Spleen (tissue), 11 donors: ENCODE measurements around the gene DKK3. TPM values are rescaled to one million over a fixed set of nuclear protein-coding genes. Genes with fewer than 3 reads are reported as not detected.

Experiments used
- DNase-seq: peaks from one replicate; pipeline ENCODE4 v3.0.0-alpha.2; 2020
- H3K27ac ChIP-seq, 8 donors: fragments of 200-600 bp; sonication (generic) in 7 of 8; 1 replicate in 4 of 8; 2 replicates in 4 of 8; pipeline versions ENCODE4 v1.5.0 to v1.8.0; 2016 to 2021; ENCODE audit warnings: inconsistent platforms in 4 of 8, mild to moderate bottlenecking in 4 of 8, moderate library complexity in 1 of 8
- H3K27me3 ChIP-seq, 7 donors: fragments of 200-600 bp; sonication (generic) in 6 of 7; replicated peaks in 1 of 7; 1 replicate in 4 of 7; 2 replicates in 3 of 7; pipeline versions ENCODE4 v1.5.0 to v1.8.0; 2016 to 2021; ENCODE audit warnings: inconsistent platforms in 3 of 7, mild to moderate bottlenecking in 1 of 7
- H3K36me3 ChIP-seq, 6 donors: fragments of 200-600 bp; sonication (generic) in 5 of 6; 1 replicate in 4 of 6; 2 replicates in 2 of 6; pipeline versions ENCODE4 v1.5.0 to v1.8.0; 2016 to 2021; ENCODE audit warnings: inconsistent platforms in 2 of 6
- H3K4me1 ChIP-seq, 6 donors: fragments of 200-600 bp; sonication (generic) in 5 of 6; 1 replicate in 3 of 6; 2 replicates in 3 of 6; pipeline versions ENCODE4 v1.5.0 to v1.8.0; 2016 to 2021; ENCODE audit warnings: inconsistent platforms in 3 of 6
- H3K4me3 ChIP-seq, 8 donors: fragments of 200-600 bp; sonication (generic) in 7 of 8; 1 replicate in 4 of 8; 2 replicates in 4 of 8; pipeline versions ENCODE4 v1.5.0 to v1.8.0; 2016 to 2021; ENCODE audit warnings: inconsistent platforms in 4 of 8, mild to moderate bottlenecking in 4 of 8, moderate library complexity in 2 of 8
- H3K9me3 ChIP-seq, 8 donors: fragments of 200-600 bp; sonication (generic) in 7 of 8; 1 replicate in 4 of 8; 2 replicates in 4 of 8; pipeline versions ENCODE4 v1.5.0 to v1.8.0; 2016 to 2021; ENCODE audit warnings: inconsistent platforms in 4 of 8
- CTCF ChIP-seq, 11 experiments: fragments of 200-600 bp in 7 of 11; fragments of 450-650 bp in 4 of 11; sonication (generic) in 4 of 11; IDR thresholded peaks in 8 of 11; conservative IDR thresholded peaks in 3 of 11; 1 replicate in 7 of 11; 2 replicates in 4 of 11; pipeline versions ENCODE4 v1.4.0 to v1.8.0; 2016 to 2021; ENCODE audit warnings: antibody characterized with exemption in 11 of 11, inconsistent platforms in 4 of 11, mild to moderate bottlenecking in 1 of 11
- POLR2A ChIP-seq, 3 donors: fragments of 450-650 bp; IDR thresholded peaks; one replicate each; pipeline ENCODE4 v1.5.1; 2017; ENCODE audit warnings: antibody characterized with exemption in 3 of 3, mild to moderate bottlenecking in 1 of 3
- POLR2AphosphoS5 ChIP-seq, 3 donors: sonication (generic); formaldehyde crosslinking; IDR thresholded peaks; one replicate each; pipeline ENCODE4 v1.5.1; 2017; ENCODE audit warnings: antibody characterized with exemption in 3 of 3
- WGBS, 5 donors: extraction: QIAGEN DNeasy Blood & Tissue Kit in 3 of 5; methylation state at CpG; one replicate each; pipeline versions ENCODE4 v1.1.5 to v1.1.7; 2013 to 2018; 5-methylcytosine and 5-hydroxymethylcytosine counted together
- intact Hi-C: fragments of 100-400 bp; cut with DNase I; formaldehyde crosslinking; loops from one replicate; pipeline ENCODE4 v1.15.0; 2023; ENCODE audit warnings: low total_unique reads
- polyA plus RNA-seq, 3 donors: library from polyadenylated mRNA; stranded (reverse); fragments of 200-250 nt; gene quantifications; one replicate each; pipeline ENCODE4 v1.2.1, GENCODE V29; 2013
- total RNA-seq, 7 donors: library from RNA; depleted of rRNA in 3 of 7; stranded (reverse); fragments of >200 nt in 3 of 7; fragmentation: NEBNext Ultra II Directional in 4 of 7; extraction: Animal tissue kit (Norgen Biotek cat#: 25700) in 4 of 7; gene quantifications; one replicate each; pipeline versions ENCODE4 v1.1.0 to v1.2.1, GENCODE V29; 2016 to 2021
- donor health status: healthy with polysubstance abuse.
- donor health status: DM: no; HTN: no; CAD: no; lungs with moderate emphysema.
- donor health status: DM: no; HTN: no; CAD: no.
- donor health status: Bipolar disorder and iron deficiency.
- donor health status: healthy.
- donor health status: DM: no; HTN: no; CAD: no.
- donor health status: DM: yes; HTN: yes; CAD: no.

DKK3 gene
- total and polyA plus RNA-seq, 10 donors = 8.6 to 111 (median 45.9) TPM

- no peak overlapping the region for H3K27ac ChIP-seq
- no peak for TF ChIP-seq POLR2A (IDR thresholded peaks at IDR 0.05)
- no peak for TF ChIP-seq POLR2AphosphoS5 (IDR thresholded peaks at IDR 0.05)
- TF ChIP-seq CTCF (IDR thresholded peaks at IDR 0.05 in 8 of 11, conservative IDR thresholded peaks at IDR 0.05 in 3 of 11) = no peak
- peaks cover 0 to 3% (median 0%) of the 10 kb centered on the region in 7 donors for H3K27me3 ChIP-seq
- peaks cover 0 to 14% (median 7%) of the 10 kb centered on the region in 8 donors for H3K9me3 ChIP-seq
- H3K4me1 ChIP-seq = no peaks in the 10 kb centered on the region
- no peak for DNase-seq
- H3K36me3 ChIP-seq = no peaks in the 10 kb centered on the region
- intact Hi-C loops = no loop called here
- H3K4me3 ChIP-seq = no peak overlapping the region
- 67 to 92% (median 78%) methylated on average over 2 of the region's 2 CpGs for WGBS, 5 donors
These were observed 19.9 kb upstream of the DKK3 start for GRCh38 chr11:12028303-12028702.

- no peak overlapping the region for H3K4me3 ChIP-seq
- no peaks in the 10 kb centered on the region for H3K4me1 ChIP-seq
- H3K27ac ChIP-seq = no peak overlapping the region
- intact Hi-C loops = no loop called here
- no peaks in the 10 kb centered on the region for H3K27me3 ChIP-seq
- WGBS, 5 donors = 73 to 90% (median 79%) methylated on average over 4 of the region's 4 CpGs
- TF ChIP-seq POLR2AphosphoS5 (IDR thresholded peaks at IDR 0.05) (no peak), POLR2A (IDR thresholded peaks at IDR 0.05) (no peak), CTCF (IDR thresholded peaks at IDR 0.05 in 8 of 11, conservative IDR thresholded peaks at IDR 0.05 in 3 of 11) (no peak)
- H3K36me3 ChIP-seq = no peaks in the 10 kb centered on the region
- H3K9me3 ChIP-seq = peaks cover 0 to 14% (median 7%) of the 10 kb centered on the region in 8 donors
- no peak for DNase-seq
These were observed 18.1 kb upstream of the DKK3 start for GRCh38 chr11:12026331-12027211.

DNA sequence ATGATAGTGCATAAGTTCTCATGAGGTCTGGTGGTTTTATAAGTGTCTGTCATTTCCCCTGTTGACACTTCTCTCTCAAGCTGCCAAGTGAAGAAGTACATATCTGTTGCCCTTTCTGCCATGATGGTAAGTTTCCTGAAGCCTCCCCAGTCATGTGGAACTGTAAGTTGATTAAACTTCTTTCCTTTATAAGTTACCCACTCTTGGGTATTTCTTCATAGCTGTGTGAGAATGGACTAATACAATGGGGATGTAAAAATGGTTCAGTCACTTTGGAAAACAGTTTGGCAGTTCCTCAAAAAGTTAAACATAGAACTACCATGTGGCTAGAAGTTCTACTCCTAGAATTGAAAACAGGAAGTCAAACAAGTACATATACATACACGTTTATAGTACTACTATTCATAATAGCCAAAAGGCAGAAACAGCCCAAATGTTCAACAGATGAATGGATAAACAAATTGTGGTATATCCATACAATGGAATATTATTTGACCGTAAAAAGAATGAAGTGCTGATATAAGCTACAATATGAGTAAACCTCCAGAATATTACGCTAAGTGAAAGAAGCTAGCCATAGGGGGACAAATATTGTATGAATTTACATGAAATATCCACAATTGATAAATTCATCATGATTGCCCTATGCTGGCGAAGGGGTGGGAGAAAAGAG, 16.0 kb upstream of the DKK3 start:
- no peaks in the 10 kb centered on the region for H3K27me3 ChIP-seq
- H3K27ac ChIP-seq = no peak overlapping the region
- peaks cover 0 to 14% (median 7%) of the 10 kb centered on the region in 8 donors for H3K9me3 ChIP-seq
- no peak overlapping the region for H3K4me3 ChIP-seq
- no peak for DNase-seq
- WGBS, 5 donors = 58 to 73% (median 65%) methylated on average over 4 of the region's 4 CpGs
- no peak for TF ChIP-seq POLR2A (IDR thresholded peaks at IDR 0.05)
- TF ChIP-seq POLR2AphosphoS5 (IDR thresholded peaks at IDR 0.05) = no peak
- no peak for TF ChIP-seq CTCF (IDR thresholded peaks at IDR 0.05 in 8 of 11, conservative IDR thresholded peaks at IDR 0.05 in 3 of 11)
- H3K36me3 ChIP-seq = no peaks in the 10 kb centered on the region
- intact Hi-C loops = no loop called here
- no peaks in the 10 kb centered on the region for H3K4me1 ChIP-seq

DNA sequence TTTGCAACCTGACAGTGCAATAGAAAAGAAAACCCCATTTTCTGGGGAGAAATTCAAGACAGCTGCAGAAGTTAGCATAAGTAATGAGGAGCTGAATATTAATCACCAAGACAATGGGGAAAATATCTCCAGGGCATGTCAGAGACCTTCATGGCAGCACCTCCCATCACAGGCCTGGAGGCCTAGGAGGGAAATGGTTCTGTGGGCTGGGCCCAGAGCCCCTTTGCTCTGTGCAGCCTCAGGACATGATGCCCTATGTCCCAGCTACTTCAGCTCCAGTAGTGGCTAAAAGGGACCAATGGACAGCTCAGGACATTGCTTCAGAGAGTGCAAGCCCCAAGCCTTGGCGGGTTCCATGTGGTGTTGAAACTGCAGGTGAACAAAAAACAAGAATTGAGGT, 14.6 kb upstream of the DKK3 start:
- intact Hi-C loops = no loop called here
- no peaks in the 10 kb centered on the region for H3K27me3 ChIP-seq
- 81 to 100% (median 90%) methylated on average over 1 of the region's 1 CpG for WGBS, 5 donors
- H3K4me3 ChIP-seq = no peak overlapping the region
- peaks cover 0 to 14% (median 7%) of the 10 kb centered on the region in 8 donors for H3K9me3 ChIP-seq
- H3K4me1 ChIP-seq = no peaks in the 10 kb centered on the region
- TF ChIP-seq POLR2A (IDR thresholded peaks at IDR 0.05) (no peak), POLR2AphosphoS5 (IDR thresholded peaks at IDR 0.05) (no peak), CTCF (IDR thresholded peaks at IDR 0.05 in 8 of 11, conservative IDR thresholded peaks at IDR 0.05 in 3 of 11) (no peak)
- H3K36me3 ChIP-seq = no peaks in the 10 kb centered on the region
- no peak overlapping the region for H3K27ac ChIP-seq
- no peak for DNase-seq
